C4-2B (cell line): ENCODE measurements around the gene ASB3.
"Not testable (repeated sequence)": the region's sequence is repeated elsewhere in the genome, so short reads cannot be mapped to it uniquely, and the experiment has no call there.

Source experiments
- H3K27ac ChIP-seq: fragments of 450-650 bp; 2 replicates; pipeline ENCODE4 v1.5.1; 2017
- ZFX ChIP-seq: fragments of 450-650 bp; IDR thresholded peaks from 2 replicates; pipeline ENCODE4 v1.6.1; 2017
- TF ChIP-seq, protein P1 (sequence below): fragments of 450-650 bp; conservative IDR thresholded peaks from 2 replicates; pipeline ENCODE4 v1.5.1; 2017; ENCODE audit warnings: mild to moderate bottlenecking

ASB3 gene

GRCh38 chr2:53826030-53826410 lies 39.3 kb upstream of the ASB3 start:
- no peak overlapping the region for H3K27ac ChIP-seq
- TF ChIP-seq, protein P1, sequence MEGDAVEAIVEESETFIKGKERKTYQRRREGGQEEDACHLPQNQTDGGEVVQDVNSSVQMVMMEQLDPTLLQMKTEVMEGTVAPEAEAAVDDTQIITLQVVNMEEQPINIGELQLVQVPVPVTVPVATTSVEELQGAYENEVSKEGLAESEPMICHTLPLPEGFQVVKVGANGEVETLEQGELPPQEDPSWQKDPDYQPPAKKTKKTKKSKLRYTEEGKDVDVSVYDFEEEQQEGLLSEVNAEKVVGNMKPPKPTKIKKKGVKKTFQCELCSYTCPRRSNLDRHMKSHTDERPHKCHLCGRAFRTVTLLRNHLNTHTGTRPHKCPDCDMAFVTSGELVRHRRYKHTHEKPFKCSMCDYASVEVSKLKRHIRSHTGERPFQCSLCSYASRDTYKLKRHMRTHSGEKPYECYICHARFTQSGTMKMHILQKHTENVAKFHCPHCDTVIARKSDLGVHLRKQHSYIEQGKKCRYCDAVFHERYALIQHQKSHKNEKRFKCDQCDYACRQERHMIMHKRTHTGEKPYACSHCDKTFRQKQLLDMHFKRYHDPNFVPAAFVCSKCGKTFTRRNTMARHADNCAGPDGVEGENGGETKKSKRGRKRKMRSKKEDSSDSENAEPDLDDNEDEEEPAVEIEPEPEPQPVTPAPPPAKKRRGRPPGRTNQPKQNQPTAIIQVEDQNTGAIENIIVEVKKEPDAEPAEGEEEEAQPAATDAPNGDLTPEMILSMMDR, result no peak
- TF ChIP-seq ZFX, result no peak

DNA sequence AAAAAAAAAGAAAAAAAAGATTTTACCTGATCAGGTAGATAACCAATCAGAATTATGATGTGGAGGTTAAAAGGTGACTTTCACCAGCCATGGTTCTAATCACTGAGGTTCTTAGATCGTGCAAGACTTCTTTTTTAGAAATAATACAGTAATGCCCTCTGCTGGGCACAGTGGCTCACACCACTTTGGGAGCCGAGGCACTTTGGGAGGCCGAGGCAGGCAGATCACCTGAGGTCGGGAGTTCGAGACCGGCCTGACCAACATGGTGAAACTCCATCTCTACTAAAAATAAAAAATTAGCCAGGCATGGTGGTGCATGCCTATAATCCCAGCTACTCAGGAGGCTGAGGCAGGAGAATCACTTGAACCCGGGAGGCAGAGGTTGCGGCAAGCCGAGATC lies 36.9 kb upstream of the ASB3 start:
- not testable (repeated sequence) for H3K27ac ChIP-seq
- TF ChIP-seq, protein P1, result peak; percentile 28

- TF ChIP-seq ZFX, result no peak
- TF ChIP-seq, protein P1, result no peak
- no peak overlapping the region for H3K27ac ChIP-seq
Observed at GRCh38 chr2:53821810-53822209, 35.1 kb upstream of the ASB3 start.

DNA sequence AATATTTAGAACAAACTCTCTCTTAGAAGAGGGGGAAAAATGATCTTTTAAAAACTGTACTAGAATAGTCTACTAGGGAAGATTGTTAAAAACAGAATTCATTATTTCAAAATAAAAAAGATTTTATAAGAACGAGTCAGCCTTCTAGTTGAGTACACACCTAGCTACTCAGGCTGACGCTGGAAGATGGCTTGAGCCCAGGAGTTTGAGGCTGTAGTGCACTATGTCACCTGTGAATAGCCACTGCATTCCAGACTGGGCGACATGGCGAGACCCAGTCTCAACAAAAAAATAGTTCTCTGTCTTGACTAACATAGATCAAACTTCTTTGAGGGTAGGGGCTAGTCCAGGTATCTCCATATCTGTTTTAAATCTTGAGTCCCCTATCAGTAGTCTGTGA lies 34.0 kb upstream of the ASB3 start:
- H3K27ac ChIP-seq, result no peak overlapping the region
- no peak for TF ChIP-seq ZFX
- TF ChIP-seq, protein P1, result no peak

DNA sequence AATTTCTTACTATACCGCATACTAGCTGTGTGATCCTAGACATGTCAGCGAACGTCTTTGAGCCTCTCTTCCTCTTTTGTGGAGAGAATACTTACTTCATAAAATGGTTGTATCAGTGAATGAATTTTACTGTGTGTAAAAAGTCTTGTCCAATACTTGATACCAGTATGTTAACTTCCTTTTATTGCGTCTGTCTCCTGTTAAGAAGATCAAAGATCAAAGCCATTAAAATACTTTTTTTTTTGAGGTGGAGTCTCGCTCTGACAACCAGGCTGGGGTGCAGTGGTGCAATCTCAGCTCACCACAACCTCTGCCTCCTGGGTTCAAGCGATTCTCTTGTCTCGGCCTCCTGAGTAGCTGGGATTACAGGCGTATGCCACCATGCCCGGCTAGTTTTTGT lies 33.3 kb upstream of the ASB3 start:
- TF ChIP-seq ZFX, result no peak
- TF ChIP-seq, protein P1, result no peak
- no peak overlapping the region for H3K27ac ChIP-seq

DNA sequence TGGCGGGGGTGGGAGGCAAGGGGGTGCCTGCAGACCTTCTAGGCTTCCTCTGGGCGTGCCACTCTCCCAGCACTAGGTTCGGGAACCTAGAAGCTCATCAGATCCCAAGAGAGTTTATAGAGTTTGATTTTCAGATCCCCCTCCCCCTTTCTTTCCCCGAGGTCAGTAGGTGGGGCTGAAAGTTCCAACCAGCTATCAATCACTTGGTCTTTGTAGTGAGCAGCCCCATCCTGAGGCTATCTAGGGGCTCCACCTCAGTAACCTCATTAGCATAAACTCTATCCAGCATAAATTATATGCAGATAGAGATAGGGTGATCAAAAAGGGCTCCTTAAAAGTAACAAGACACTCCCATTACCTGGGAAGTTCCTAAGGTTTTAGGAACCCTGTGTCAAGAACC lies 32.9 kb upstream of the ASB3 start:
- TF ChIP-seq, protein P1, result no peak
- TF ChIP-seq ZFX, result no peak
- no peak overlapping the region for H3K27ac ChIP-seq

DNA sequence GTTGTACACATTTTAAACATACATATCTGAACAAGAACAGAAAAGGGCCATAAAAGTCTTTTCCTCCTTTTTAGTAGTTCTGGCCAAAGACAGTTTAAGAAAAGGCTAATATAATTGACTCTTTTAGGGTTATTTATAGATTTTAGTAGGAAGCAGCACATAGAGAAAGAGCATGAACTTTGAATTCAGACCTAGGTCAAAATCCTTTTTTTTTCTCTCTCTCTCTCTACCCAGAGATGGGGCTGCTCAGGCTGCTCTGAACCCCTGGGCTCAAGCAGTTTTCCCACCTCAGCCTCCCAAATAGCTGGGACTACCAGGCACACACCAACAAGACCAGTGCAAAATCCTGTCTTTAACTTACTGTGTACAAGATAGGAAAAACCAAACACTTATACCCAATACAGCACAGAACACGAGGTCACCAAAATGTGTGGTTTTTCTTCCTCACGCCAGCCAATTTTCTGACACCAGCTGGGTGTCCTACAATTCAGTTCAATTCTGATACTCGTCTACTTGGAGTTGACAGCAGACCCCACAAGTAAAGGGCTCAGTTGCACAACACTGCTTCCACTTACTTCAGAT lies 32.2 kb upstream of the ASB3 start:
- TF ChIP-seq ZFX, result no peak
- TF ChIP-seq, protein P1, result no peak
- H3K27ac ChIP-seq, result no peak overlapping the region
